SU-DHL-6 (cell line): Measurements from ENCODE around the gene PNPLA7.

Experiments
- CTCF ChIP-seq: fragments of 200-600 bp; sonication (generic); IDR thresholded peaks from one replicate; pipeline ENCODE4 v1.5.1; 2017; ENCODE audit warnings: antibody characterized with exemption, mild to moderate bottlenecking, low read length, moderate library complexity; ENCODE audit not compliant: insufficient read depth, poor library complexity, severe bottlenecking
- EZH2phosphoT487 ChIP-seq: fragments of 200-600 bp; sonication (generic), shearing (Covaris generic); conservative IDR thresholded peaks from 2 replicates; pipeline ENCODE4 v1.6.1; 2018; ENCODE audit warnings: mild to moderate bottlenecking, antibody characterized with exemption, low read length, moderate library complexity, mixed read lengths

- TF ChIP-seq CTCF (no peak), EZH2phosphoT487 (no peak)
Observed at GRCh38 chr9:137486141-137486490, 64.1 kb downstream of the PNPLA7 start.
